HepG2 (cell line): ENCODE results near the gene PPP6R2. TPM values are rescaled to one million over a fixed set of nuclear protein-coding genes. Genes with fewer than 3 reads are reported as not detected.

Experiments
- AGO2 ChIP-seq: fragments of 200-400 bp; formaldehyde crosslinking; optimal IDR thresholded peaks from 2 replicates; pipeline ENCODE3; 2017; ENCODE audit warnings: mild to moderate bottlenecking, low read depth, low read length, moderate library complexity
- BORCS8-MEF2B ChIP-seq: sonication (generic); formaldehyde crosslinking; IDR thresholded peaks from 2 replicates; pipeline ENCODE4 v1.8.0; 2022; ENCODE audit warnings: mild to moderate bottlenecking, missing genetic modification reagents
- BRD4 ChIP-seq: sonication (generic); formaldehyde crosslinking; IDR thresholded peaks from 2 replicates; pipeline ENCODE4 v1.4.0; 2020; ENCODE audit warnings: missing genetic modification reagents
- DMAP1 ChIP-seq: IDR thresholded peaks from 2 replicates; pipeline ENCODE4 v1.6.1; 2016
- ESRRA ChIP-seq: sonication (generic); formaldehyde crosslinking; IDR thresholded peaks from 2 replicates; pipeline ENCODE4 v1.5.1; 2020; ENCODE audit warnings: mild to moderate bottlenecking, low read depth, missing genetic modification reagents
- NR1H2 ChIP-seq: sonication (generic); formaldehyde crosslinking; IDR thresholded peaks from 2 replicates; pipeline ENCODE4 v1.8.1; 2022; ENCODE audit warnings: low read depth, missing genetic modification reagents, borderline replicate concordance
- NR2C2 ChIP-seq: sonication (generic); formaldehyde crosslinking; IDR thresholded peaks from 2 replicates; pipeline ENCODE4 v1.4.0; 2020; ENCODE audit warnings: missing genetic modification reagents, mild to moderate bottlenecking, moderate library complexity, borderline replicate concordance
- POLR2G ChIP-seq: fragments of 200-400 bp; formaldehyde crosslinking; IDR thresholded peaks from 2 replicates; pipeline ENCODE4 v1.6.1; 2018; ENCODE audit warnings: mild to moderate bottlenecking, low read depth, low read length, moderate library complexity
- REXO4 ChIP-seq: sonication (generic); formaldehyde crosslinking; IDR thresholded peaks from 2 replicates; pipeline ENCODE4 v1.8.0; 2022; ENCODE audit warnings: missing genetic modification reagents, mild to moderate bottlenecking, borderline replicate concordance
- TBX2 ChIP-seq: sonication (generic); formaldehyde crosslinking; IDR thresholded peaks from 2 replicates; pipeline ENCODE4 v1.5.0; 2020; ENCODE audit warnings: missing genetic modification reagents, mild to moderate bottlenecking, borderline replicate concordance
- ZBTB49 ChIP-seq: sonication (generic); formaldehyde crosslinking; IDR thresholded peaks from 2 replicates; pipeline ENCODE4 v1.4.0; 2020; ENCODE audit warnings: missing genetic modification reagents, borderline replicate concordance
- ZIK1 ChIP-seq: sonication (generic); formaldehyde crosslinking; IDR thresholded peaks from 2 replicates; pipeline ENCODE4 v1.5.0; 2020; ENCODE audit warnings: mild to moderate bottlenecking, low read depth, missing genetic modification reagents, borderline replicate concordance
- ZNF501 ChIP-seq: sonication (generic); formaldehyde crosslinking; IDR thresholded peaks from 2 replicates; pipeline ENCODE4 v1.5.1; 2020; ENCODE audit warnings: mild to moderate bottlenecking, moderate library complexity, missing genetic modification reagents
- ZNF546 ChIP-seq: sonication (generic); formaldehyde crosslinking; conservative IDR thresholded peaks from 2 replicates; pipeline ENCODE4 v1.8.1; 2023; ENCODE audit warnings: mild to moderate bottlenecking, missing genetic modification reagents
- ZNF597 ChIP-seq: sonication (generic); formaldehyde crosslinking; IDR thresholded peaks from 2 replicates; pipeline ENCODE4 v1.5.0; 2020; ENCODE audit warnings: missing genetic modification reagents
- ZNF816 ChIP-seq: sonication (generic); formaldehyde crosslinking; IDR thresholded peaks from 2 replicates; pipeline ENCODE4 v1.8.0; 2022; ENCODE audit warnings: missing genetic modification reagents, mild to moderate bottlenecking, borderline replicate concordance
- ZSCAN20 ChIP-seq: sonication (generic); formaldehyde crosslinking; IDR thresholded peaks from 2 replicates; pipeline ENCODE4 v1.4.0; 2020; ENCODE audit warnings: missing genetic modification reagents, mild to moderate bottlenecking, borderline replicate concordance
- polyA plus RNA-seq, 8 experiments: library from polyadenylated mRNA; depleted of rRNA in 3 of 8; stranded (reverse) in 7 of 8; unstranded in 1 of 8; fragments of >200 nt; fragmentation: Illumina TruSeq in 4 of 8; extraction: Trizol in 4 of 8; gene quantifications; 2 replicates each; pipeline versions ENCODE4 v1.2.1 to v1.2.3, GENCODE V29; 2011 to 2016; ENCODE audit warnings: low read depth in 4 of 8, missing spikeins in 1 of 8, mixed read lengths in 1 of 8; ENCODE audit not compliant: insufficient read depth in 1 of 8
- total RNA-seq, 5 experiments: library from RNA; depleted of rRNA; stranded (reverse); fragments of >200 nt; fragmentation: Illumina TruSeq; extraction: Trizol; gene quantifications; 2 replicates each; pipeline ENCODE4 v1.2.3, GENCODE V29; 2016; ENCODE audit warnings: low read depth in 1 of 5
- TF ChIP-seq, protein P1 (sequence below), 2 experiments: IDR thresholded peaks; 2 replicates each; pipeline ENCODE4 v1.6.1; 2011 to 2012; ENCODE audit warnings: low read length in 2 of 2, borderline replicate concordance in 1 of 2, low read depth in 1 of 2, mild to moderate bottlenecking in 1 of 2, moderate library complexity in 1 of 2
- TF ChIP-seq, protein P2 (sequence below): IDR thresholded peaks from 2 replicates; pipeline ENCODE4 v1.6.1; 2016; ENCODE audit warnings: mild to moderate bottlenecking

Gene PPP6R2
- total and polyA plus RNA-seq, 2 of the 13 experiments (the other 11 are each of a cell fraction or from before 2014, with no cell fraction given) = 55.0 to 102 TPM

GRCh38 chr22:50326956-50327710 lies 16.0 kb upstream of the PPP6R2 start, which contains the start of gene DENND6B (continued):
- TF ChIP-seq ZNF597 (CRISPR knock-in tag) (0 out of 2 replicates have a peak, but pooled peaks have one; percentile 11), ZNF546 (0 out of 2 replicates have a peak, but pooled peaks have one; percentile 69), REXO4 (CRISPR knock-in tag) (0 out of 2 replicates have a peak, but pooled peaks have one; percentile 34), NR2C2 (CRISPR knock-in tag) (peak; percentile 40; the same call in 1 of the 2 replicates), ZNF816 (CRISPR knock-in tag) (peak; percentile 40; the same call in 1 of the 2 replicates), ZIK1 (CRISPR knock-in tag) (no peak), ZSCAN20 (peak; percentile 96), ZBTB49 (CRISPR knock-in tag) (no peak), AGO2 (peak; percentile 89), TBX2 (0 out of 2 replicates have a peak, but pooled peaks have one; percentile 66), ESRRA (CRISPR knock-in tag) (peak; percentile 51; the same call in 1 of the 2 replicates), DMAP1 (CRISPR knock-in tag) (peak; percentile 54; the same call in 1 of the 2 replicates), BORCS8-MEF2B (CRISPR knock-in tag) (peak; percentile 76), ZNF501 (CRISPR knock-in tag) (peak; percentile 78), POLR2G (peak; percentile 89), BRD4 (peak; percentile 88; the same call in 1 of the 2 replicates), NR1H2 (CRISPR knock-in tag) (peak; percentile 70; the same call in 1 of the 2 replicates)
- TF ChIP-seq, protein P1, sequence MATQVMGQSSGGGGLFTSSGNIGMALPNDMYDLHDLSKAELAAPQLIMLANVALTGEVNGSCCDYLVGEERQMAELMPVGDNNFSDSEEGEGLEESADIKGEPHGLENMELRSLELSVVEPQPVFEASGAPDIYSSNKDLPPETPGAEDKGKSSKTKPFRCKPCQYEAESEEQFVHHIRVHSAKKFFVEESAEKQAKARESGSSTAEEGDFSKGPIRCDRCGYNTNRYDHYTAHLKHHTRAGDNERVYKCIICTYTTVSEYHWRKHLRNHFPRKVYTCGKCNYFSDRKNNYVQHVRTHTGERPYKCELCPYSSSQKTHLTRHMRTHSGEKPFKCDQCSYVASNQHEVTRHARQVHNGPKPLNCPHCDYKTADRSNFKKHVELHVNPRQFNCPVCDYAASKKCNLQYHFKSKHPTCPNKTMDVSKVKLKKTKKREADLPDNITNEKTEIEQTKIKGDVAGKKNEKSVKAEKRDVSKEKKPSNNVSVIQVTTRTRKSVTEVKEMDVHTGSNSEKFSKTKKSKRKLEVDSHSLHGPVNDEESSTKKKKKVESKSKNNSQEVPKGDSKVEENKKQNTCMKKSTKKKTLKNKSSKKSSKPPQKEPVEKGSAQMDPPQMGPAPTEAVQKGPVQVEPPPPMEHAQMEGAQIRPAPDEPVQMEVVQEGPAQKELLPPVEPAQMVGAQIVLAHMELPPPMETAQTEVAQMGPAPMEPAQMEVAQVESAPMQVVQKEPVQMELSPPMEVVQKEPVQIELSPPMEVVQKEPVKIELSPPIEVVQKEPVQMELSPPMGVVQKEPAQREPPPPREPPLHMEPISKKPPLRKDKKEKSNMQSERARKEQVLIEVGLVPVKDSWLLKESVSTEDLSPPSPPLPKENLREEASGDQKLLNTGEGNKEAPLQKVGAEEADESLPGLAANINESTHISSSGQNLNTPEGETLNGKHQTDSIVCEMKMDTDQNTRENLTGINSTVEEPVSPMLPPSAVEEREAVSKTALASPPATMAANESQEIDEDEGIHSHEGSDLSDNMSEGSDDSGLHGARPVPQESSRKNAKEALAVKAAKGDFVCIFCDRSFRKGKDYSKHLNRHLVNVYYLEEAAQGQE (IDR thresholded peaks at IDR 0.05; ENCODE audit: borderline replicate concordance in 1 of 2, low read depth in 1 of 2, low read length in 2 of 2) = peak in 1 of 2 experiments; percentile 8; a peak in 1 of 4 replicates
- TF ChIP-seq, protein P2, sequence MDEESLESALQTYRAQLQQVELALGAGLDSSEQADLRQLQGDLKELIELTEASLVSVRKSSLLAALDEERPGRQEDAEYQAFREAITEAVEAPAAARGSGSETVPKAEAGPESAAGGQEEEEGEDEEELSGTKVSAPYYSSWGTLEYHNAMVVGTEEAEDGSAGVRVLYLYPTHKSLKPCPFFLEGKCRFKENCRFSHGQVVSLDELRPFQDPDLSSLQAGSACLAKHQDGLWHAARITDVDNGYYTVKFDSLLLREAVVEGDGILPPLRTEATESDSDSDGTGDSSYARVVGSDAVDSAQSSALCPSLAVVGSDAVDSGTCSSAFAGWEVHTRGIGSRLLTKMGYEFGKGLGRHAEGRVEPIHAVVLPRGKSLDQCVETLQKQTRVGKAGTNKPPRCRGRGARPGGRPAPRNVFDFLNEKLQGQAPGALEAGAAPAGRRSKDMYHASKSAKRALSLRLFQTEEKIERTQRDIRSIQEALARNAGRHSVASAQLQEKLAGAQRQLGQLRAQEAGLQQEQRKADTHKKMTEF (CRISPR knock-in tag) = peak; percentile 89
